Measurements from ENCODE around the gene TCP11L2.

- TF ChIP-seq, protein P1, sequence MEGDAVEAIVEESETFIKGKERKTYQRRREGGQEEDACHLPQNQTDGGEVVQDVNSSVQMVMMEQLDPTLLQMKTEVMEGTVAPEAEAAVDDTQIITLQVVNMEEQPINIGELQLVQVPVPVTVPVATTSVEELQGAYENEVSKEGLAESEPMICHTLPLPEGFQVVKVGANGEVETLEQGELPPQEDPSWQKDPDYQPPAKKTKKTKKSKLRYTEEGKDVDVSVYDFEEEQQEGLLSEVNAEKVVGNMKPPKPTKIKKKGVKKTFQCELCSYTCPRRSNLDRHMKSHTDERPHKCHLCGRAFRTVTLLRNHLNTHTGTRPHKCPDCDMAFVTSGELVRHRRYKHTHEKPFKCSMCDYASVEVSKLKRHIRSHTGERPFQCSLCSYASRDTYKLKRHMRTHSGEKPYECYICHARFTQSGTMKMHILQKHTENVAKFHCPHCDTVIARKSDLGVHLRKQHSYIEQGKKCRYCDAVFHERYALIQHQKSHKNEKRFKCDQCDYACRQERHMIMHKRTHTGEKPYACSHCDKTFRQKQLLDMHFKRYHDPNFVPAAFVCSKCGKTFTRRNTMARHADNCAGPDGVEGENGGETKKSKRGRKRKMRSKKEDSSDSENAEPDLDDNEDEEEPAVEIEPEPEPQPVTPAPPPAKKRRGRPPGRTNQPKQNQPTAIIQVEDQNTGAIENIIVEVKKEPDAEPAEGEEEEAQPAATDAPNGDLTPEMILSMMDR (IDR thresholded peaks at IDR 0.05): no peak
- TF ChIP-seq EZH2phosphoT487 (IDR thresholded peaks at IDR 0.05) (no peak), EZH2 (IDR thresholded peaks at IDR 0.05) (no peak)
Measured at GRCh38 chr12:106302401-106303201, at the start of gene TCP11L2.

Data from neural progenitor cell (in vitro differentiated cells).